T-helper 2 cell treated with Interferon-gamma antibody and Interleukin-4, amounts not matched to agents 5 μg/mL and 100 μg/mL, for 36 hours (primary cell): ENCODE measurements around the gene BST2.
A peak's percentile ranks its signal among the peaks of the same experiment; 100 is the strongest.

Source experiments
- DNase-seq: peaks from one replicate; pipeline ENCODE4 v3.0.0; 2021; ENCODE audit warnings: low spot score
- H3K27ac Mint-ChIP-seq: one replicate; pipeline ENCODE4 v1.8.0; 2021; ENCODE audit warnings: mild to moderate bottlenecking, mixed read lengths
- H3K27me3 Mint-ChIP-seq: one replicate; pipeline ENCODE4 v1.8.0; 2021; ENCODE audit warnings: low read depth, mixed read lengths
- H3K36me3 Mint-ChIP-seq: one replicate; pipeline ENCODE4 v1.8.0; 2021; ENCODE audit warnings: low read depth, mixed read lengths
- H3K4me1 Mint-ChIP-seq: one replicate; pipeline ENCODE4 v1.8.0; 2021; ENCODE audit warnings: low read depth, mixed read lengths
- H3K4me3 Mint-ChIP-seq: one replicate; pipeline ENCODE4 v1.8.0; 2022; ENCODE audit warnings: mild to moderate bottlenecking, moderate library complexity, mixed read lengths
- H3K9me3 Mint-ChIP-seq: one replicate; pipeline ENCODE4 v1.8.0; 2021; ENCODE audit warnings: mixed read lengths

BST2 gene

GRCh38 chr19:17429641-17430113, 24.2 kb upstream of the BST2 start:
- Mint-ChIP-seq H3K4me1 (no peaks in the 10 kb centered on the region), H3K27me3 (no peaks in the 10 kb centered on the region), H3K9me3 (no peaks in the 10 kb centered on the region), H3K27ac (no peak overlapping the region), H3K4me3 (no peak overlapping the region), H3K36me3 (no peaks in the 10 kb centered on the region)
- no peak for DNase-seq

GRCh38 chr19:17424743-17425365, 19.4 kb upstream of the BST2 start:
- no peak overlapping the region for H3K4me3 Mint-ChIP-seq
- peaks cover 7% of the 10 kb centered on the region for H3K4me1 Mint-ChIP-seq

GRCh38 chr19:17423429-17424208, 18.2 kb upstream of the BST2 start:
- no peak overlapping the region for H3K27ac Mint-ChIP-seq
- H3K4me1 Mint-ChIP-seq = peaks cover 13% of the 10 kb centered on the region
- DNase-seq = no peak
- H3K36me3 Mint-ChIP-seq = peaks cover 4% of the 10 kb centered on the region
- no peaks in the 10 kb centered on the region for H3K9me3 Mint-ChIP-seq
- H3K4me3 Mint-ChIP-seq = no peak overlapping the region
- no peaks in the 10 kb centered on the region for H3K27me3 Mint-ChIP-seq

More at GRCh38 chr19:17424743-17425365, 19.4 kb upstream of the BST2 start:
- no peak overlapping the region for H3K27ac Mint-ChIP-seq
- DNase-seq = peak; percentile 20
- H3K27me3 Mint-ChIP-seq = no peaks in the 10 kb centered on the region
- H3K9me3 Mint-ChIP-seq = no peaks in the 10 kb centered on the region
- H3K36me3 Mint-ChIP-seq = peaks cover 4% of the 10 kb centered on the region

GRCh38 chr19:17421942-17422341, 16.5 kb upstream of the BST2 start:
- Mint-ChIP-seq H3K4me1 (peaks cover 13% of the 10 kb centered on the region), H3K27me3 (no peaks in the 10 kb centered on the region), H3K4me3 (no peak overlapping the region), H3K36me3 (peaks cover 8% of the 10 kb centered on the region), H3K27ac (no peak overlapping the region), H3K9me3 (no peaks in the 10 kb centered on the region)
- DNase-seq = no peak

GRCh38 chr19:17420475-17420924, 15.1 kb upstream of the BST2 start:
- Mint-ChIP-seq H3K27me3 (no peaks in the 10 kb centered on the region), H3K27ac (peak overlapping the region; percentile 85), H3K4me3 (peak overlapping the region; percentile 96), H3K36me3 (peaks cover 13% of the 10 kb centered on the region), H3K4me1 (peaks cover 13% of the 10 kb centered on the region), H3K9me3 (no peaks in the 10 kb centered on the region)
- DNase-seq = peak; percentile 18

GRCh38 chr19:17419621-17420474, 14.4 kb upstream of the BST2 start, which contains the start of gene MVB12A:
Gene MVB12A, plus strand, starts transcription at chr19:17420047. Its CDS starts 89 bp downstream, at chr19:17420136.
- Mint-ChIP-seq H3K36me3 (peaks cover 14% of the 10 kb centered on the region), H3K4me1 (peaks cover 13% of the 10 kb centered on the region), H3K9me3 (no peaks in the 10 kb centered on the region), H3K4me3 (peak within 1 kb of the TSS; percentile 96), H3K27ac (peak within 1 kb of the TSS; percentile 91), H3K27me3 (no peaks in the 10 kb centered on the region)
- peak; percentile 96 for DNase-seq

- Mint-ChIP-seq H3K4me3 (peak overlapping the region; percentile 96), H3K4me1 (peaks cover 12% of the 10 kb centered on the region), H3K9me3 (no peaks in the 10 kb centered on the region), H3K36me3 (peaks cover 18% of the 10 kb centered on the region), H3K27ac (peak overlapping the region; percentile 91), H3K27me3 (no peaks in the 10 kb centered on the region)
- DNase-seq = no peak
Observed at GRCh38 chr19:17419154-17419620, 13.8 kb upstream of the BST2 start.

- Mint-ChIP-seq H3K9me3 (no peaks in the 10 kb centered on the region), H3K36me3 (peaks cover 20% of the 10 kb centered on the region), H3K27ac (peak overlapping the region; percentile 91)
Observed at GRCh38 chr19:17418710-17419109, 13.3 kb upstream of the BST2 start.

GRCh38 chr19:17415121-17415520, 9.7 kb upstream of the BST2 start:
- Mint-ChIP-seq H3K4me3 (no peak overlapping the region), H3K4me1 (peaks cover 8% of the 10 kb centered on the region), H3K27me3 (no peaks in the 10 kb centered on the region), H3K9me3 (no peaks in the 10 kb centered on the region), H3K27ac (no peak overlapping the region), H3K36me3 (peaks cover 29% of the 10 kb centered on the region)
- DNase-seq = no peak

More at GRCh38 chr19:17418710-17419109, 13.3 kb upstream of the BST2 start:
- Mint-ChIP-seq H3K4me3 (peak overlapping the region; percentile 96), H3K4me1 (peaks cover 10% of the 10 kb centered on the region), H3K27me3 (no peaks in the 10 kb centered on the region)
- no peak for DNase-seq

GRCh38 chr19:17414097-17414496, 8.7 kb upstream of the BST2 start:
- no peak for DNase-seq
- peaks cover 29% of the 10 kb centered on the region for H3K36me3 Mint-ChIP-seq
- no peaks in the 10 kb centered on the region for H3K9me3 Mint-ChIP-seq
- H3K4me1 Mint-ChIP-seq = peaks cover 4% of the 10 kb centered on the region
- no peak overlapping the region for H3K4me3 Mint-ChIP-seq
- no peaks in the 10 kb centered on the region for H3K27me3 Mint-ChIP-seq
- no peak overlapping the region for H3K27ac Mint-ChIP-seq

GRCh38 chr19:17411801-17412200, 6.4 kb upstream of the BST2 start:
- Mint-ChIP-seq H3K27ac (no peak overlapping the region), H3K9me3 (no peaks in the 10 kb centered on the region), H3K36me3 (peaks cover 30% of the 10 kb centered on the region), H3K4me3 (no peak overlapping the region), H3K27me3 (no peaks in the 10 kb centered on the region), H3K4me1 (peaks cover 10% of the 10 kb centered on the region)
- no peak for DNase-seq

- no peaks in the 10 kb centered on the region for H3K27me3 Mint-ChIP-seq
- H3K27ac Mint-ChIP-seq = no peak overlapping the region
- peaks cover 28% of the 10 kb centered on the region for H3K36me3 Mint-ChIP-seq
- H3K4me3 Mint-ChIP-seq = no peak overlapping the region
- no peak for DNase-seq
- H3K9me3 Mint-ChIP-seq = no peaks in the 10 kb centered on the region
- peaks cover 15% of the 10 kb centered on the region for H3K4me1 Mint-ChIP-seq
Observed at GRCh38 chr19:17409990-17410389, 4.6 kb upstream of the BST2 start.

- peaks cover 25% of the 10 kb centered on the region for H3K4me1 Mint-ChIP-seq
- DNase-seq = no peak
- H3K4me3 Mint-ChIP-seq = peak overlapping the region; percentile 95
- H3K9me3 Mint-ChIP-seq = no peaks in the 10 kb centered on the region
- peak overlapping the region; percentile 89 for H3K27ac Mint-ChIP-seq
- H3K27me3 Mint-ChIP-seq = no peaks in the 10 kb centered on the region
- H3K36me3 Mint-ChIP-seq = peaks cover 32% of the 10 kb centered on the region
Observed at GRCh38 chr19:17406887-17407196, 1.4 kb upstream of the BST2 start.
